HG03575 (cell line): ENCODE measurements around the gene METAP2.
A peak's percentile ranks its signal among the peaks of the same experiment; 100 is the strongest.
"Not testable (repeated sequence)": the region's sequence is repeated elsewhere in the genome, so short reads cannot be mapped to it uniquely, and the experiment has no call there.

Experiments used
- ATAC-seq: cut with Tn5 transposase; IDR thresholded peaks from one replicate; pipeline ENCODE4 v1.9.1; 2021; ENCODE audit not compliant: unreplicated experiment, insufficient number of reproducible peaks, low FRiP score; ENCODE audit errors: extremely low read depth

METAP2 gene

GRCh38 chr12:95473884-95474659, at the start of gene METAP2:
Gene METAP2 (plus strand): TSS chr12:95474152. CDS start chr12:95474180, 28 bp downstream.
- ATAC-seq, result peak; percentile 84

GRCh38 chr12:95424271-95424994, 49.5 kb upstream of the METAP2 start:
- ATAC-seq, result no peak

- no peak for ATAC-seq
Measured at GRCh38 chr12:95429172-95429510, 44.8 kb upstream of the METAP2 start.

- no peak for ATAC-seq
Measured at GRCh38 chr12:95431120-95431519, 42.8 kb upstream of the METAP2 start.

GRCh38 chr12:95435355-95435754, 38.6 kb upstream of the METAP2 start:
- ATAC-seq, result no peak

GRCh38 chr12:95437565-95437964, 36.4 kb upstream of the METAP2 start:
- ATAC-seq, result no peak

- no peak for ATAC-seq
Measured at GRCh38 chr12:95439461-95440230, 34.3 kb upstream of the METAP2 start.

GRCh38 chr12:95440401-95440800, 33.6 kb upstream of the METAP2 start:
- ATAC-seq, result no peak

GRCh38 chr12:95443459-95443858, 30.5 kb upstream of the METAP2 start:
- ATAC-seq, result no peak

GRCh38 chr12:95445099-95445498, 28.9 kb upstream of the METAP2 start:
- ATAC-seq, result not testable (repeated sequence)

- ATAC-seq, result no peak
Measured at GRCh38 chr12:95445884-95446505, 28.0 kb upstream of the METAP2 start.

- ATAC-seq, result no peak
Measured at GRCh38 chr12:95446506-95446900, 27.4 kb upstream of the METAP2 start.

- ATAC-seq, result not testable (repeated sequence)
Measured at GRCh38 chr12:95449656-95450055, 24.3 kb upstream of the METAP2 start.

- ATAC-seq, result not testable (repeated sequence)
Measured at GRCh38 chr12:95452501-95452900, 21.5 kb upstream of the METAP2 start.

- not testable (repeated sequence) for ATAC-seq
Measured at GRCh38 chr12:95453881-95454280, 20.1 kb upstream of the METAP2 start.

- not testable (repeated sequence) for ATAC-seq
Measured at GRCh38 chr12:95454780-95455215, 19.2 kb upstream of the METAP2 start.

- ATAC-seq, result not testable (repeated sequence)
Measured at GRCh38 chr12:95457605-95458004, 16.3 kb upstream of the METAP2 start.

- ATAC-seq, result no peak
Measured at GRCh38 chr12:95458761-95459160, 15.2 kb upstream of the METAP2 start.

GRCh38 chr12:95459310-95459709, 14.6 kb upstream of the METAP2 start:
- no peak for ATAC-seq
